H1 (cell line): ENCODE data around the gene MCC. TPM values are rescaled to one million over a fixed set of nuclear protein-coding genes. Genes with fewer than 3 reads are reported as not detected.

Experiments
- CTCF ChIA-PET: fragments of 300-600 bp; sonication (Branson Sonifier 250); formaldehyde crosslinking; loops from one replicate; lab custom pipeline; 2021; ENCODE audit not compliant: partially characterized antibody; lab: Charles Lee
- POLR2A ChIA-PET: fragments of 300-600 bp; sonication (Branson Sonifier 250); formaldehyde crosslinking; loops from one replicate; lab custom pipeline; 2021; ENCODE audit warnings: inconsistent platforms; ENCODE audit not compliant: partially characterized antibody; lab: Charles Lee
- DNase-seq, 2 experiments: peaks; one replicate each; pipeline versions ENCODE4 v3.0.0 to v3.0.0-alpha.2; 2010 to 2022; ENCODE audit warnings: low spot score in 2 of 2, low read depth in 1 of 2, mixed read lengths in 1 of 2
- FAIRE-seq: peaks from 2 replicates; lab custom pipeline; 2011; peaks lifted over from hg19 to GRCh38; lab: Jason Lieb, UNC
- H2AFZ ChIP-seq: 2 replicates; pipeline ENCODE4 v1.8.1; 2012; ENCODE audit warnings: low read length, inconsistent platforms
- H2AK5ac ChIP-seq: 2 replicates; pipeline ENCODE4 v1.6.1; 2013; ENCODE audit warnings: low read depth, low read length
- H2BK120ac ChIP-seq: replicated peaks from 2 replicates; pipeline ENCODE3; 2013; ENCODE audit warnings: low read depth, low read length, inconsistent platforms
- H2BK12ac ChIP-seq: 2 replicates; pipeline ENCODE4 v1.6.1; 2013; ENCODE audit warnings: low read depth, low read length
- H2BK15ac ChIP-seq: 2 replicates; pipeline ENCODE4 v1.6.1; 2013; ENCODE audit warnings: low read length
- H2BK20ac ChIP-seq: 2 replicates; pipeline ENCODE4 v1.6.1; 2013; ENCODE audit warnings: low read length
- H2BK5ac ChIP-seq: 2 replicates; pipeline ENCODE4 v1.6.1; 2013; ENCODE audit warnings: low read depth, low read length
- H3K14ac ChIP-seq: 2 replicates; pipeline ENCODE4 v1.6.1; 2013; ENCODE audit warnings: inconsistent platforms; ENCODE audit not compliant: insufficient read length
- H3K18ac ChIP-seq: 2 replicates; pipeline ENCODE4 v1.6.1; 2013; ENCODE audit warnings: low read length; ENCODE audit errors: extremely low read depth
- H3K23ac ChIP-seq: 2 replicates; pipeline ENCODE4 v1.6.1; 2013; ENCODE audit warnings: inconsistent platforms; ENCODE audit not compliant: insufficient read length
- H3K23me2 ChIP-seq: 2 replicates; pipeline ENCODE4 v1.6.1; 2013; ENCODE audit warnings: low read depth, low read length
- H3K27ac ChIP-seq: 2 replicates; pipeline ENCODE4 v1.6.1; 2011; ENCODE audit warnings: low read depth, low read length, inconsistent platforms
- H3K27me3 ChIP-seq, 4 experiments: replicated peaks in 1 of 4; 1 replicate in 1 of 4; 2 replicates in 3 of 4; pipeline versions ENCODE4 v1.6.1 to v1.8.1; 2011 to 2013; ENCODE audit warnings: low read length in 3 of 4, mild to moderate bottlenecking in 3 of 4, inconsistent platforms in 2 of 4, mixed read lengths in 2 of 4, moderate library complexity in 1 of 4; ENCODE audit not compliant: control insufficient read depth in 3 of 4, insufficient read depth in 3 of 4; ENCODE audit errors: extremely low read depth in 1 of 4
- H3K36me3 ChIP-seq, 4 experiments: 2 replicates each; pipeline versions ENCODE4 v1.6.1 to v1.8.1; 2011 to 2013; ENCODE audit warnings: mild to moderate bottlenecking in 4 of 4, low read length in 3 of 4, moderate library complexity in 2 of 4, control low read depth in 1 of 4, inconsistent platforms in 1 of 4; ENCODE audit not compliant: insufficient read depth in 4 of 4, control insufficient read depth in 2 of 4
- H3K4ac ChIP-seq: replicated peaks from 2 replicates; pipeline ENCODE3; 2013; ENCODE audit warnings: low read length, low read depth, mixed read lengths, inconsistent platforms; ENCODE audit not compliant: insufficient read length
- H3K4me1 ChIP-seq, 4 experiments: replicated peaks in 1 of 4; 1 replicate in 1 of 4; 2 replicates in 3 of 4; pipeline versions ENCODE4 v1.6.1 to v1.8.1; 2011 to 2013; ENCODE audit warnings: low read length in 3 of 4, inconsistent platforms in 2 of 4, mixed read lengths in 1 of 4; ENCODE audit not compliant: insufficient read depth in 4 of 4, control insufficient read depth in 3 of 4
- H3K4me2 ChIP-seq, 2 experiments: 2 replicates each; pipeline versions ENCODE4 v1.6.1 to v1.8.1; 2011 to 2013; ENCODE audit warnings: low read depth in 2 of 2, low read length in 2 of 2, control low read depth in 1 of 2, inconsistent platforms in 1 of 2, mild to moderate bottlenecking in 1 of 2; ENCODE audit not compliant: insufficient read depth in 1 of 2
- H3K4me3 ChIP-seq, 4 experiments: fragments of 200-600, 300-600 bp in 1 of 4; sonication (generic), shearing (Covaris generic), sonication (Bioruptor Twin) in 1 of 4; 2 replicates each; pipeline versions ENCODE4 v1.5.1 to v1.8.1; 2011 to 2016; ENCODE audit warnings: low read length in 4 of 4, low read depth in 3 of 4, control low read depth in 2 of 4, inconsistent platforms in 2 of 4, mild to moderate bottlenecking in 2 of 4, mixed read lengths in 1 of 4, moderate library complexity in 1 of 4; ENCODE audit not compliant: insufficient read depth in 2 of 4; ENCODE audit errors: extremely low read depth in 1 of 4
- H3K56ac ChIP-seq: replicated peaks from 2 replicates; pipeline ENCODE3; 2013; ENCODE audit warnings: low read depth, mild to moderate bottlenecking, mixed read lengths, low read length, inconsistent platforms; ENCODE audit not compliant: insufficient read length
- H3K79me1 ChIP-seq: 2 replicates; pipeline ENCODE4 v1.6.1; 2013; ENCODE audit warnings: low read depth, low read length, control low read depth
- H3K79me2 ChIP-seq, 2 experiments: 2 replicates each; pipeline versions ENCODE4 v1.6.1 to v1.8.1; 2012 to 2013; ENCODE audit warnings: low read length in 2 of 2, mild to moderate bottlenecking in 2 of 2, inconsistent platforms in 1 of 2; ENCODE audit not compliant: insufficient read depth in 2 of 2, control insufficient read depth in 1 of 2
- H3K9ac ChIP-seq, 4 experiments: replicated peaks in 1 of 4; 1 replicate in 1 of 4; 2 replicates in 3 of 4; pipeline versions ENCODE4 v1.6.1 to v1.8.1; 2011 to 2013; ENCODE audit warnings: low read depth in 3 of 4, low read length in 3 of 4, control low read depth in 2 of 4, mild to moderate bottlenecking in 2 of 4, moderate library complexity in 2 of 4, inconsistent platforms in 1 of 4; ENCODE audit errors: extremely low read depth in 1 of 4
- H3K9me3 ChIP-seq, 2 experiments: 2 replicates each; pipeline versions ENCODE4 v1.6.1 to v1.8.1; 2012 to 2013; ENCODE audit warnings: mild to moderate bottlenecking in 2 of 2, moderate library complexity in 2 of 2, control low read depth in 1 of 2, inconsistent platforms in 1 of 2, low read depth in 1 of 2, low read length in 1 of 2, mixed read lengths in 1 of 2; ENCODE audit not compliant: insufficient read depth in 2 of 2
- H4K20me1 ChIP-seq, 2 experiments: replicated peaks in 1 of 2; 2 replicates each; pipeline versions ENCODE3 to v1.8.1; 2011 to 2013; ENCODE audit warnings: inconsistent platforms in 2 of 2, low read length in 2 of 2, mild to moderate bottlenecking in 1 of 2; ENCODE audit not compliant: insufficient read depth in 2 of 2, control insufficient read depth in 1 of 2
- H4K5ac ChIP-seq: 2 replicates; pipeline ENCODE4 v1.6.1; 2013; ENCODE audit warnings: low read length, low read depth, mixed read lengths, inconsistent platforms; ENCODE audit not compliant: insufficient read length
- H4K8ac ChIP-seq: 2 replicates; pipeline ENCODE4 v1.8.0; 2013; ENCODE audit warnings: mild to moderate bottlenecking, moderate library complexity, low read length, inconsistent platforms; ENCODE audit not compliant: insufficient read depth; ENCODE audit errors: extremely low read depth
- H4K91ac ChIP-seq: replicated peaks from 2 replicates; pipeline ENCODE3; 2013; ENCODE audit warnings: low read length, mixed read lengths, inconsistent platforms; ENCODE audit not compliant: insufficient read length
- CTCF ChIP-seq, 3 experiments: IDR thresholded peaks; 1 replicate in 2 of 3; 2 replicates in 1 of 3; pipeline versions ENCODE4 v1.5.1 to v1.6.1; 2011; ENCODE audit warnings: low read length in 3 of 3, mild to moderate bottlenecking in 3 of 3, inconsistent platforms in 2 of 3, low read depth in 1 of 3, moderate library complexity in 1 of 3; ENCODE audit not compliant: insufficient read depth in 1 of 3; ENCODE audit errors: control extremely low read depth in 1 of 3
- JUND ChIP-seq: IDR thresholded peaks from 2 replicates; pipeline ENCODE4 v1.6.1; 2011; ENCODE audit warnings: mild to moderate bottlenecking, improper control_type of control experiment, low read length
- RAD21 ChIP-seq, 2 experiments: IDR thresholded peaks in 1 of 2; conservative IDR thresholded peaks in 1 of 2; 2 replicates each; pipeline ENCODE4 v1.6.1; 2011; ENCODE audit warnings: low read depth in 2 of 2, low read length in 2 of 2, improper control_type of control experiment in 1 of 2, inconsistent platforms in 1 of 2, mild to moderate bottlenecking in 1 of 2, moderate library complexity in 1 of 2
- RFX5 ChIP-seq: IDR thresholded peaks from 2 replicates; pipeline ENCODE4 v1.6.1; 2011; ENCODE audit warnings: low read depth, low read length, improper control_type of control experiment, borderline replicate concordance
- TCF12 ChIP-seq: IDR thresholded peaks from 2 replicates; pipeline ENCODE4 v1.6.1; 2011; ENCODE audit warnings: low read depth, mild to moderate bottlenecking, low read length
- WGBS, 2 experiments: shearing (Covaris generic) in 1 of 2; methylation state at CpG; one replicate each; pipeline versions ENCODE4 v1.1.6 to v1.1.7; 2013 to 2015; ENCODE audit warnings: low lambda C conversion rate in 2 of 2, mixed read lengths in 2 of 2, inconsistent platforms in 1 of 2, low coverage in 1 of 2, missing lambda C conversion rate in 1 of 2; ENCODE audit not compliant: insufficient replicate concordance in 2 of 2, insufficient coverage in 1 of 2, insufficient read length in 1 of 2; ENCODE audit errors: extremely low coverage in 1 of 2, missing lambda C conversion rate in 1 of 2; 5-methylcytosine and 5-hydroxymethylcytosine counted together
- polyA plus RNA-seq, 7 experiments: library from polyadenylated mRNA; depleted of rRNA in 3 of 7; stranded (reverse) in 5 of 7; unstranded in 2 of 7; fragments of >200 nt in 5 of 7; fragments of 200-250 nt in 2 of 7; gene quantifications; 1 replicate in 5 of 7; 2 replicates in 1 of 7; 4 replicates in 1 of 7; pipeline versions ENCODE4 v1.2.1 to v1.2.3, GENCODE V29; 2011 to 2013; ENCODE audit warnings: missing spikeins in 2 of 7, mixed read lengths in 2 of 7
- total RNA-seq: library from RNA; stranded (reverse); fragmentation: NEBNext Ultra II Directional; extraction: Animal tissue kit (Norgen Biotek cat#: 25700); gene quantifications from 2 replicates; pipeline ENCODE4 v1.2.1, GENCODE V29; 2021

The MCC gene
- total and polyA plus RNA-seq, 2 of the 8 experiments (the other 6 are each of a cell fraction or from before 2014, with no cell fraction given) = 2.6 to 18.3 TPM

DNA sequence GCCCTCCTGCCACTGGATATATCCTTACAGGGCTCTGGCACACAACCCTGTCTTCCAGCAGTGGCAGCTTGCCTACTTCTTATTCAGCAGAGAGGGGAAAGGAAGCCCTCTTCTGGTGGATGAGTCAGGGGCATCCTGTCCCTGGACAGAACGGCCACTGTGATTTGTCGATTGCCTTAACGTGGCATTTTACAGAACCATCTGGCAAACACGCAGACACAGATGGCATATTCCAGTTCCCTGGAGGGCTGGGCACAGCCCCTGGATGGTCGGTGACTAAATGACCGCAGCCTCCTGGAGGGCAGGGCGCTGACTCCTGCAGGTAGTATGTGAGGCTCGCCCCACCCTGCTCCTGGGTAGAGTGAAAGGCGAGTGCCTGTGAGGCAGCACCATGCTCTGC lies 449.5 kb downstream of the MCC start:
- CTCF ChIA-PET = interaction anchor here (0.9 to 2.8 kb wide), 3 partner anchors 15 to 43 kb away, joined by 3 to 13 read pairs (median 3); no protein-coding TSS in a partner anchor
- H3K56ac ChIP-seq = no peak overlapping the region
- H3K27ac ChIP-seq = no peak overlapping the region
- FAIRE-seq (no peak), DNase-seq (peak in 1 of 2 experiments; percentile 41)
- no peaks in the 10 kb centered on the region for H4K20me1 ChIP-seq
- no peak overlapping the region for H3K23ac ChIP-seq
- H3K4me1 ChIP-seq = peaks cover 4 to 10% (median 7%) of the 10 kb centered on the region in 4 experiments
- H3K23me2 ChIP-seq = no peaks in the 10 kb centered on the region
- H3K9ac ChIP-seq = no peak overlapping the region
- no peak overlapping the region for H3K4me2 ChIP-seq
- no peaks in the 10 kb centered on the region for H3K27me3 ChIP-seq
- 87% methylated on average over 9 of the region's 9 CpGs; no CpG with 5 or more reads in 1 of the 2 experiments for WGBS, 2 experiments
- H2BK120ac ChIP-seq = no peak overlapping the region
- peak in 2 of 3 experiments; percentile 9 to 13; a peak in 2 of 4 replicates for TF ChIP-seq CTCF (IDR thresholded peaks at IDR 0.05; ENCODE audit: control extremely low read depth in 1 of 3, insufficient read depth in 1 of 3, low read depth in 1 of 3, low read length in 3 of 3)
- no peak for TF ChIP-seq JUND
- no peak for TF ChIP-seq TCF12
- no peak for TF ChIP-seq RFX5
- TF ChIP-seq RAD21 (IDR thresholded peaks at IDR 0.05 in 1 of 2, conservative IDR thresholded peaks at IDR 0.05 in 1 of 2; ENCODE audit: low read depth in 2 of 2, low read length in 2 of 2) = peak in 1 of 2 experiments; percentile 46; a peak in 2 of 4 replicates
- no peak overlapping the region for H4K91ac ChIP-seq
- no peaks in the 10 kb centered on the region for H3K79me1 ChIP-seq
- H2BK12ac ChIP-seq = no peak overlapping the region
- H3K14ac ChIP-seq = no peak overlapping the region
- H2BK5ac ChIP-seq = no peak overlapping the region
- H3K9me3 ChIP-seq = no peaks in the 10 kb centered on the region
- H3K4me3 ChIP-seq = no peak overlapping the region
- no peak overlapping the region for H2AK5ac ChIP-seq
- no peaks in the 10 kb centered on the region for H3K79me2 ChIP-seq
- no peaks in the 10 kb centered on the region for H3K36me3 ChIP-seq
- H3K4ac ChIP-seq = no peak overlapping the region
- H4K5ac ChIP-seq = no peak overlapping the region
- POLR2A ChIA-PET = interaction anchor here (1.0 kb wide), 1 partner anchor 9 kb away, joined by 3 read pairs; no protein-coding TSS in a partner anchor
- H2BK15ac ChIP-seq = no peak overlapping the region
- no peak overlapping the region; the same call in 1 of the 2 replicates for H3K18ac ChIP-seq
- H2BK20ac ChIP-seq = no peak overlapping the region
- H4K8ac ChIP-seq = no peak overlapping the region
- H2AFZ ChIP-seq = no peak overlapping the region
